Smooth muscle cell (in vitro differentiated cells): ENCODE results near the gene SMG1. TPM values are rescaled to one million over a fixed set of nuclear protein-coding genes. Genes with fewer than 3 reads are reported as not detected.
"Not testable (repeated sequence)": the region's sequence is repeated elsewhere in the genome, so short reads cannot be mapped to it uniquely, and the experiment has no call there.

Experiments used
- DNase-seq: peaks from one replicate; lab custom pipeline; 2025; ENCODE audit not compliant: unreplicated experiment; lab: John Stamatoyannopoulos, UW
- H2AFZ ChIP-seq: fragments of 200-600 bp; sonication (generic); 2 replicates; pipeline ENCODE4 v1.6.0; 2016; ENCODE audit warnings: antibody characterized with exemption, low read depth, mild to moderate bottlenecking
- H3F3A ChIP-seq: fragments of 200-600 bp; sonication (generic); 2 replicates; pipeline ENCODE4 v1.6.0; 2017; ENCODE audit warnings: antibody characterized with exemption, low read depth
- H3K27ac ChIP-seq: fragments of 200-600 bp; sonication (generic); 2 replicates; pipeline ENCODE4 v1.5.1; 2016; ENCODE audit warnings: low read depth, mild to moderate bottlenecking
- H3K27me3 ChIP-seq: fragments of 200-600 bp; sonication (generic); 2 replicates; pipeline ENCODE4 v1.6.1; 2016; ENCODE audit warnings: low read depth, mild to moderate bottlenecking
- H3K36me3 ChIP-seq: fragments of 200-600 bp; sonication (generic); 2 replicates; pipeline ENCODE4 v1.5.1; 2016; ENCODE audit warnings: low read depth
- H3K4me1 ChIP-seq: fragments of 200-600 bp; sonication (generic); 2 replicates; pipeline ENCODE4 v1.5.1; 2016; ENCODE audit warnings: low read depth
- H3K4me2 ChIP-seq: fragments of 200-600 bp; sonication (generic); 2 replicates; pipeline ENCODE4 v1.6.0; 2016; ENCODE audit warnings: mild to moderate bottlenecking
- H3K4me3 ChIP-seq: fragments of 200-600 bp; sonication (generic); 2 replicates; pipeline ENCODE4 v1.5.1; 2016; ENCODE audit warnings: mild to moderate bottlenecking
- H3K79me2 ChIP-seq: fragments of 200-600 bp; sonication (generic); 2 replicates; pipeline ENCODE4 v1.6.0; 2016; ENCODE audit warnings: low read depth, mild to moderate bottlenecking
- H3K9ac ChIP-seq: fragments of 200-600 bp; sonication (generic); 2 replicates; pipeline ENCODE4 v1.6.0; 2016; ENCODE audit warnings: low read depth
- H3K9me3 ChIP-seq: fragments of 200-600 bp; sonication (generic); replicated peaks from 2 replicates; pipeline ENCODE4 v1.5.1; 2016; ENCODE audit warnings: low read depth
- H4K20me1 ChIP-seq: fragments of 200-600 bp; sonication (generic); 2 replicates; pipeline ENCODE4 v1.6.0; 2016; ENCODE audit warnings: low read depth
- WGBS: methylation state at CpG from one replicate; pipeline ENCODE4 v1.1.7; 2016; ENCODE audit warnings: low lambda C conversion rate; 5-methylcytosine and 5-hydroxymethylcytosine counted together
- polyA plus RNA-seq: library from polyadenylated mRNA; unstranded; fragments of >200 nt; fragmentation: Nextera tagmentation; extraction: Ambion mirVana; gene quantifications from 2 replicates; pipeline ENCODE4 v1.2.1, GENCODE V29; 2016
- total RNA-seq: library from RNA; depleted of rRNA; stranded (reverse); fragments of >200 nt; gene quantifications from 2 replicates; pipeline ENCODE4 v1.2.3, GENCODE V29; 2014

Gene SMG1
- total and polyA plus RNA-seq, 2 experiments from 2014 or later, result 4.9 to 45.4 TPM

- H3K9ac ChIP-seq, H3K36me3 ChIP-seq, DNase-seq, H3K9me3 ChIP-seq, H2AFZ ChIP-seq, H3K4me1 ChIP-seq, H3K79me2 ChIP-seq, H3K4me2 ChIP-seq, H3K4me3 ChIP-seq, H3F3A ChIP-seq, H3K27me3 ChIP-seq, H3K27ac ChIP-seq, H4K20me1 ChIP-seq: not testable (repeated sequence)
- WGBS, result 79% methylated on average over 9 of the region's 9 CpGs
Observed at GRCh38 chr16:18756639-18757038, 169.6 kb downstream of the SMG1 start.

Other genes with a start within 250 kb of the SMG1 start
- gene RPS15A, start 136.1 kb downstream of the SMG1 start, total RNA-seq, result 2,766 and 3,271 TPM in 2 replicates
- 589 and 653 TPM in 2 replicates for gene RPS15A, start 136.1 kb downstream of the SMG1 start, polyA plus RNA-seq
- gene ARL6IP1, start 124.9 kb downstream of the SMG1 start, total RNA-seq, result 166 and 205 TPM in 2 replicates
- 87.3 and 90.6 TPM in 2 replicates for gene ARL6IP1, start 124.9 kb downstream of the SMG1 start, polyA plus RNA-seq
- gene TMC7, start 57.5 kb upstream of the SMG1 start, total RNA-seq, result 1.4 and 1.7 TPM in 2 replicates
- gene TMC7, start 57.5 kb upstream of the SMG1 start, polyA plus RNA-seq, result 0.54 and 1.0 TPM in 2 replicates
- gene COQ7, start 141.2 kb upstream of the SMG1 start, total RNA-seq, result 6.6 and 10.5 TPM in 2 replicates
- 10.1 and 11.4 TPM in 2 replicates for gene COQ7, start 141.2 kb upstream of the SMG1 start, polyA plus RNA-seq
- gene ITPRIPL2, start 187.6 kb upstream of the SMG1 start, total RNA-seq, result 26.4 and 27.5 TPM in 2 replicates
- 16.4 and 19.4 TPM in 2 replicates for gene ITPRIPL2, start 187.6 kb upstream of the SMG1 start, polyA plus RNA-seq
- gene SYT17, start 241.8 kb upstream of the SMG1 start, total RNA-seq, result 2.0 and 2.2 TPM in 2 replicates
- gene SYT17, start 241.8 kb upstream of the SMG1 start, polyA plus RNA-seq, result 3.9 and 4.0 TPM in 2 replicates